Endothelial cell of umbilical vein (primary cell): ENCODE data around the gene ST3GAL5. TPM values are rescaled to one million over a fixed set of nuclear protein-coding genes. Genes with fewer than 3 reads are reported as not detected.

Source experiments
- BruUV-seq: library from RNA; stranded (reverse); fragments of 400-500 nt; replicated peaks from 2 replicates; lab custom pipeline; 2021; lab: Mats Ljungman, UMichigan
- CTCF ChIA-PET: fragments of 300-600, 350-600 bp; sonication (Branson Sonifier 250); formaldehyde crosslinking; loops from one replicate; lab custom pipeline; 2021; ENCODE audit warnings: antibody characterized with exemption, inconsistent platforms; lab: Charles Lee
- POLR2A ChIA-PET: fragments of 300-600, 350-600 bp; sonication (Branson Sonifier 250); formaldehyde crosslinking; loops from one replicate; lab custom pipeline; 2021; ENCODE audit warnings: antibody characterized with exemption, inconsistent platforms; lab: Charles Lee
- DNase-seq: peaks from one replicate; pipeline ENCODE4 v3.0.0-alpha.2; 2011; ENCODE audit warnings: low read depth, low spot score
- FAIRE-seq: peaks from 2 replicates; lab custom pipeline; 2011; peaks lifted over from hg19 to GRCh38; lab: Jason Lieb, UNC
- H2AFZ ChIP-seq: 2 replicates; pipeline ENCODE4 v1.6.0; 2012; ENCODE audit warnings: low read depth, low read length, control low read depth, inconsistent platforms
- H3K27ac ChIP-seq: 2 replicates; pipeline ENCODE4 v1.5.1; 2011; ENCODE audit warnings: low read depth, mild to moderate bottlenecking, control low read depth, low read length, moderate library complexity; ENCODE audit not compliant: insufficient read depth
- H3K27me3 ChIP-seq, 2 experiments: 2 replicates each; pipeline versions ENCODE4 v1.6.0 to v1.6.1; 2011; ENCODE audit warnings: low read length in 2 of 2, mixed read lengths in 1 of 2; ENCODE audit not compliant: control insufficient read depth in 2 of 2, insufficient read depth in 2 of 2
- H3K36me3 ChIP-seq, 2 experiments: 2 replicates in 1 of 2; 3 replicates in 1 of 2; pipeline ENCODE4 v1.5.1; 2011; ENCODE audit warnings: low read length in 2 of 2, mild to moderate bottlenecking in 1 of 2, moderate library complexity in 1 of 2; ENCODE audit not compliant: control insufficient read depth in 2 of 2, insufficient read depth in 2 of 2; ENCODE audit errors: extremely low read depth in 1 of 2
- H3K4me1 ChIP-seq: 3 replicates; pipeline ENCODE4 v1.5.1; 2011; ENCODE audit warnings: mild to moderate bottlenecking, low read length; ENCODE audit not compliant: control insufficient read depth, insufficient read depth; ENCODE audit errors: extremely low read depth
- H3K4me2 ChIP-seq: 2 replicates; pipeline ENCODE4 v1.6.1; 2011; ENCODE audit warnings: low read length, control low read depth, mixed read lengths; ENCODE audit not compliant: insufficient read depth
- H3K4me3 ChIP-seq, 3 experiments: fragments of 200-600 bp in 1 of 3; sonication (generic), shearing (Covaris generic) in 1 of 3; replicated peaks in 1 of 3; 2 replicates each; pipeline ENCODE4 v1.5.1; 2011 to 2016; ENCODE audit warnings: control low read depth in 3 of 3, low read length in 3 of 3, mild to moderate bottlenecking in 2 of 3, inconsistent platforms in 1 of 3, low read depth in 1 of 3, moderate library complexity in 1 of 3; ENCODE audit not compliant: insufficient read depth in 1 of 3
- H3K79me2 ChIP-seq: 2 replicates; pipeline ENCODE4 v1.6.0; 2012; ENCODE audit warnings: low read length, inconsistent platforms; ENCODE audit not compliant: control insufficient read depth, insufficient read depth
- H3K9ac ChIP-seq: replicated peaks from 2 replicates; pipeline ENCODE3; 2011; ENCODE audit warnings: low read length, control low read depth; ENCODE audit not compliant: insufficient read depth; ENCODE audit errors: extremely low read depth
- H3K9me1 ChIP-seq: replicated peaks from 3 replicates; pipeline ENCODE4 v1.6.0; 2011; ENCODE audit warnings: mild to moderate bottlenecking, low read length; ENCODE audit not compliant: control insufficient read depth, insufficient read depth; ENCODE audit errors: extremely low read depth
- H3K9me3 ChIP-seq: replicated peaks from 2 replicates; pipeline ENCODE4 v1.5.1; 2012; ENCODE audit warnings: low read length, inconsistent platforms; ENCODE audit not compliant: control insufficient read depth, insufficient read depth
- H4K20me1 ChIP-seq: replicated peaks from 2 replicates; pipeline ENCODE3; 2011; ENCODE audit warnings: mild to moderate bottlenecking, low read length; ENCODE audit not compliant: control insufficient read depth, insufficient read depth; ENCODE audit errors: extremely low read depth
- EZH2 ChIP-seq: IDR thresholded peaks from 2 replicates; pipeline ENCODE4 v1.6.1; 2012; ENCODE audit warnings: borderline replicate concordance, low read depth, mild to moderate bottlenecking, moderate library complexity, low read length, inconsistent platforms; ENCODE audit not compliant: severe bottlenecking
- FOS ChIP-seq: IDR thresholded peaks from 2 replicates; pipeline ENCODE4 v1.6.1; 2011; ENCODE audit warnings: mild to moderate bottlenecking, low read length, moderate library complexity, borderline replicate concordance; ENCODE audit not compliant: insufficient read depth
- GATA2 ChIP-seq: IDR thresholded peaks from 2 replicates; pipeline ENCODE4 v1.7.0; 2011; ENCODE audit warnings: low read depth, mild to moderate bottlenecking, moderate library complexity, mixed read lengths, low read length; ENCODE audit not compliant: insufficient read length, insufficient read depth
- JUN ChIP-seq: IDR thresholded peaks from 2 replicates; pipeline ENCODE4 v1.6.1; 2011; ENCODE audit warnings: borderline replicate concordance, low read depth; ENCODE audit not compliant: insufficient read length, insufficient read depth
- MYC ChIP-seq: IDR thresholded peaks from one replicate; pipeline ENCODE4 v1.6.1; 2011; ENCODE audit warnings: mild to moderate bottlenecking, low read depth, low read length
- POLR2A ChIP-seq: IDR thresholded peaks from 2 replicates; pipeline ENCODE4 v1.6.1; 2012; ENCODE audit warnings: low read depth, mild to moderate bottlenecking, control low read depth, low read length
- POLR2AphosphoS5 ChIP-seq: IDR thresholded peaks from 2 replicates; pipeline ENCODE4 v1.6.1; 2012; ENCODE audit warnings: low read depth, mild to moderate bottlenecking, control low read depth, low read length, moderate library complexity; ENCODE audit not compliant: insufficient read depth
- dilution Hi-C: fragments of 300-500 bp; cut with MboI; formaldehyde crosslinking; loops from one replicate; pipeline ENCODE4 v1.15.0; 2019; ENCODE audit warnings: low sequenced_read_pairs; ENCODE audit not compliant: extremely low pct_ligation_motif_present
- intact Hi-C: fragments of 100-400 bp; cut with micrococcal nuclease; formaldehyde crosslinking; loops from one replicate; pipeline ENCODE4 v1.10.0; 2022
- polyA plus RNA-seq, 4 experiments: library from polyadenylated mRNA; depleted of rRNA in 3 of 4; stranded (reverse) in 3 of 4; unstranded in 1 of 4; fragments of >200 nt; gene quantifications; 2 replicates each; pipeline versions ENCODE4 v1.2.1 to v1.2.3, GENCODE V29; 2011 to 2012; ENCODE audit warnings: missing spikeins in 1 of 4
- total RNA-seq: library from RNA; stranded (reverse); gene quantifications from 2 replicates; pipeline ENCODE4 v1.2.3, GENCODE V29; 2021
- TF ChIP-seq, protein P1 (sequence below): IDR thresholded peaks from 2 replicates; pipeline ENCODE4 v1.6.1; 2011; ENCODE audit not compliant: insufficient read depth, insufficient read length
- TF ChIP-seq, protein P2 (sequence below), 2 donors: IDR thresholded peaks; 1 replicate in 1 of 2; 2 replicates in 1 of 2; pipeline ENCODE4 v1.5.1; 2011; ENCODE audit warnings: low read length in 2 of 2, mild to moderate bottlenecking in 2 of 2, moderate library complexity in 2 of 2, control low read depth in 1 of 2, inconsistent platforms in 1 of 2, low read depth in 1 of 2; ENCODE audit not compliant: insufficient read depth in 1 of 2; ENCODE audit errors: extremely low read depth in 1 of 2

The ST3GAL5 gene
- total and polyA plus RNA-seq, 2 donors (not counting 3 experiments of a cell fraction or from before 2014, with no cell fraction given) = 9.5 to 16.0 TPM

DNA sequence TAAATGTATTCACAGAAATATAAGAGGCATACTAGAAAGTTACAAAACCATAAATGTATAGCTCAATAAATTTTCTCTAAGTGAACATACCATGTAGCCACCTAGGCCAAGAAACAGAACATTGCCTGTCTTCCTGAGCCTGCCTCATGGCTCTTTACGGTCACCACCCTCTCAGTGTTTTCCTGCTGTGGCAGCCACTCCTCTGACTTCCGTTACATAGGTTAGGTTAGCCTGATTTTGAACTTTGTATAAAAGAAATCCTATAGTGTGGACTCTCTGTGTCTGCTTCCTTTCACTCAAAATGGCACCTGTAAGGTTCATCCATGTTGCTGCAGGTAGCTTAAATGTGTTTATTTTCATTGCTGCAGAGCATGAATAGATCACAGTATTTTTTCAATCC is 11.6 kb upstream of the ST3GAL5 start:
- Histone ChIP-seq H3K27ac (no peak overlapping the region), H4K20me1 (no peaks in the 10 kb centered on the region), H3K27me3 (peaks cover 3 to 6% of the 10 kb centered on the region in 2 experiments), H2AFZ (no peak overlapping the region), H3K36me3 (no peaks in the 10 kb centered on the region), H3K79me2 (no peaks in the 10 kb centered on the region), H3K4me3 (no peak overlapping the region), H3K9me3 (no peaks in the 10 kb centered on the region), H3K4me2 (no peak overlapping the region), H3K9ac (no peak overlapping the region), H3K9me1 (no peaks in the 10 kb centered on the region), H3K4me1 (no peaks in the 10 kb centered on the region)
- intact Hi-C loops = no loop called here
- ChIA-PET POLR2A (no interaction called here), CTCF (interaction anchor here (1.3 to 1.9 kb wide), 3 partner anchors 21 to 134 kb away, joined by 3 to 4 read pairs (median 4); no protein-coding TSS in a partner anchor)
- dilution Hi-C loops = no loop called here
- DNase-seq (no peak), FAIRE-seq (no peak)
- no TSS peak for BruUV-seq
- no peak for TF ChIP-seq EZH2
- no peak for TF ChIP-seq POLR2AphosphoS5
- no peak for TF ChIP-seq MYC
- no peak for TF ChIP-seq JUN
- TF ChIP-seq GATA2 = no peak
- TF ChIP-seq, protein P1, sequence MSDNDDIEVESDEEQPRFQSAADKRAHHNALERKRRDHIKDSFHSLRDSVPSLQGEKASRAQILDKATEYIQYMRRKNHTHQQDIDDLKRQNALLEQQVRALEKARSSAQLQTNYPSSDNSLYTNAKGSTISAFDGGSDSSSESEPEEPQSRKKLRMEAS = no peak
- TF ChIP-seq FOS = no peak
- TF ChIP-seq POLR2A = no peak
- TF ChIP-seq, protein P2, sequence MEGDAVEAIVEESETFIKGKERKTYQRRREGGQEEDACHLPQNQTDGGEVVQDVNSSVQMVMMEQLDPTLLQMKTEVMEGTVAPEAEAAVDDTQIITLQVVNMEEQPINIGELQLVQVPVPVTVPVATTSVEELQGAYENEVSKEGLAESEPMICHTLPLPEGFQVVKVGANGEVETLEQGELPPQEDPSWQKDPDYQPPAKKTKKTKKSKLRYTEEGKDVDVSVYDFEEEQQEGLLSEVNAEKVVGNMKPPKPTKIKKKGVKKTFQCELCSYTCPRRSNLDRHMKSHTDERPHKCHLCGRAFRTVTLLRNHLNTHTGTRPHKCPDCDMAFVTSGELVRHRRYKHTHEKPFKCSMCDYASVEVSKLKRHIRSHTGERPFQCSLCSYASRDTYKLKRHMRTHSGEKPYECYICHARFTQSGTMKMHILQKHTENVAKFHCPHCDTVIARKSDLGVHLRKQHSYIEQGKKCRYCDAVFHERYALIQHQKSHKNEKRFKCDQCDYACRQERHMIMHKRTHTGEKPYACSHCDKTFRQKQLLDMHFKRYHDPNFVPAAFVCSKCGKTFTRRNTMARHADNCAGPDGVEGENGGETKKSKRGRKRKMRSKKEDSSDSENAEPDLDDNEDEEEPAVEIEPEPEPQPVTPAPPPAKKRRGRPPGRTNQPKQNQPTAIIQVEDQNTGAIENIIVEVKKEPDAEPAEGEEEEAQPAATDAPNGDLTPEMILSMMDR (IDR thresholded peaks at IDR 0.05; ENCODE audit: extremely low read depth in 1 of 2, insufficient read depth in 1 of 2, low read depth in 1 of 2, low read length in 2 of 2) = no peak
